ENCODE data around the gene VPS45.
"Not testable (repeated sequence)": the region's sequence is repeated elsewhere in the genome, so short reads cannot be mapped to it uniquely, and the experiment has no call there.

The VPS45 gene

GRCh38 chr1:150164779-150165178 lies 97.2 kb downstream of the VPS45 start:
- no peak for DNase-seq
- TF ChIP-seq POLR2A (IDR thresholded peaks at IDR 0.05; ENCODE audit: low read length) (no peak), GATA1 (IDR thresholded peaks at IDR 0.05; ENCODE audit: low read depth, low read length) (no peak)

- DNase-seq = peak; percentile 50 to 57
- no peak for TF ChIP-seq GATA1 (IDR thresholded peaks at IDR 0.05; ENCODE audit: low read depth, low read length)
- TF ChIP-seq POLR2A (IDR thresholded peaks at IDR 0.05; ENCODE audit: low read length) = no peak
Measured at GRCh38 chr1:150165622-150166612, 98.3 kb downstream of the VPS45 start.

GRCh38 chr1:150168960-150169601 lies 101.5 kb downstream of the VPS45 start:
- TF ChIP-seq GATA1 (IDR thresholded peaks at IDR 0.05; ENCODE audit: low read depth, low read length) = no peak
- TF ChIP-seq POLR2A (IDR thresholded peaks at IDR 0.05; ENCODE audit: low read length) = no peak
- peak; percentile 69 to 80 for DNase-seq

GRCh38 chr1:150171801-150172200 lies 104.2 kb downstream of the VPS45 start:
- no peak for DNase-seq
- TF ChIP-seq POLR2A (IDR thresholded peaks at IDR 0.05; ENCODE audit: low read length) = no peak
- no peak for TF ChIP-seq GATA1 (IDR thresholded peaks at IDR 0.05; ENCODE audit: low read depth, low read length)

GRCh38 chr1:150173141-150173585 lies 105.6 kb downstream of the VPS45 start:
- TF ChIP-seq POLR2A (IDR thresholded peaks at IDR 0.05; ENCODE audit: low read length) (no peak), GATA1 (IDR thresholded peaks at IDR 0.05; ENCODE audit: low read depth, low read length) (no peak)
- DNase-seq = no peak

- DNase-seq = no peak
- TF ChIP-seq POLR2A (IDR thresholded peaks at IDR 0.05; ENCODE audit: low read length) (no peak), GATA1 (IDR thresholded peaks at IDR 0.05; ENCODE audit: low read depth, low read length) (no peak)
Measured at GRCh38 chr1:150176593-150176992, 109.0 kb downstream of the VPS45 start.

- no peak for TF ChIP-seq POLR2A (IDR thresholded peaks at IDR 0.05; ENCODE audit: low read length)
- TF ChIP-seq GATA1 (IDR thresholded peaks at IDR 0.05; ENCODE audit: low read depth, low read length) = no peak
- DNase-seq = no peak
Measured at GRCh38 chr1:150178548-150178947, 111.0 kb downstream of the VPS45 start.

- TF ChIP-seq POLR2A (IDR thresholded peaks at IDR 0.05; ENCODE audit: low read length) = no peak
- TF ChIP-seq GATA1 (IDR thresholded peaks at IDR 0.05; ENCODE audit: low read depth, low read length) = no peak
Measured at GRCh38 chr1:150179867-150180266, 112.3 kb downstream of the VPS45 start.

GRCh38 chr1:150180474-150180873 lies 112.9 kb downstream of the VPS45 start:
- TF ChIP-seq GATA1 (IDR thresholded peaks at IDR 0.05; ENCODE audit: low read depth, low read length) (no peak), POLR2A (IDR thresholded peaks at IDR 0.05; ENCODE audit: low read length) (no peak)
- DNase-seq = no peak

More at GRCh38 chr1:150179867-150180266, 112.3 kb downstream of the VPS45 start:
- no peak for DNase-seq

- no peak for DNase-seq
- TF ChIP-seq GATA1 (IDR thresholded peaks at IDR 0.05; ENCODE audit: low read depth, low read length) (no peak), POLR2A (IDR thresholded peaks at IDR 0.05; ENCODE audit: low read length) (no peak)
Measured at GRCh38 chr1:150182247-150182646, 114.7 kb downstream of the VPS45 start.

GRCh38 chr1:150183061-150183460 lies 115.5 kb downstream of the VPS45 start:
- TF ChIP-seq POLR2A (IDR thresholded peaks at IDR 0.05; ENCODE audit: low read length) (no peak), GATA1 (IDR thresholded peaks at IDR 0.05; ENCODE audit: low read depth, low read length) (no peak)
- no peak for DNase-seq

- TF ChIP-seq GATA1 (IDR thresholded peaks at IDR 0.05; ENCODE audit: low read depth, low read length) = no peak
- no peak for TF ChIP-seq POLR2A (IDR thresholded peaks at IDR 0.05; ENCODE audit: low read length)
- DNase-seq = no peak
Measured at GRCh38 chr1:150185481-150185880, 117.9 kb downstream of the VPS45 start.

- DNase-seq = not testable (repeated sequence)
Measured at GRCh38 chr1:150186438-150186788, 118.8 kb downstream of the VPS45 start.

- DNase-seq = peak; percentile 69 to 77
- TF ChIP-seq GATA1 (IDR thresholded peaks at IDR 0.05; ENCODE audit: low read depth, low read length) (no peak), POLR2A (IDR thresholded peaks at IDR 0.05; ENCODE audit: low read length) (no peak)
Measured at GRCh38 chr1:150186789-150187559, 119.4 kb downstream of the VPS45 start.

Data from erythroblast (primary cell).